ENCODE measurements around the gene LCP2. TPM values are rescaled to one million over a fixed set of nuclear protein-coding genes. Genes with fewer than 3 reads are reported as not detected.

LCP2 gene
- total and polyA plus RNA-seq, 2 of the 8 experiments (the other 6 are each of a cell fraction or from before 2014, with no cell fraction given) = 0.26 to 0.33 TPM

GRCh38 chr5:170294556-170294955 lies 3.0 kb downstream of the LCP2 start:
- no peak overlapping the region for H4K5ac ChIP-seq (ENCODE audit: insufficient read length, low read depth, low read length)
- H2BK5ac ChIP-seq (ENCODE audit: low read depth, low read length) = no peak overlapping the region
- H2BK15ac ChIP-seq (ENCODE audit: low read length) = no peak overlapping the region
- H3K23me2 ChIP-seq (ENCODE audit: low read depth, low read length) = no peaks in the 10 kb centered on the region
- DNase-seq (ENCODE audit: low read depth in 1 of 2, low spot score in 2 of 2) (no peak), FAIRE-seq (no peak)
- H3K9ac ChIP-seq (replicated peaks in 1 of 4; ENCODE audit: extremely low read depth in 1 of 4, low read depth in 3 of 4, low read length in 3 of 4) = no peak overlapping the region
- no peak overlapping the region for H4K91ac ChIP-seq (replicated peaks; ENCODE audit: insufficient read length, low read length)
- no peak overlapping the region for H4K8ac ChIP-seq (ENCODE audit: extremely low read depth, insufficient read depth, low read length)
- no peak overlapping the region for H2AK5ac ChIP-seq (ENCODE audit: low read depth, low read length)
- no peak overlapping the region for H2BK12ac ChIP-seq (ENCODE audit: low read depth, low read length)
- CTCF ChIA-PET (ENCODE audit: partially characterized antibody) = interaction anchor here (1.0 to 3.4 kb wide), 8 partner anchors 9 to 134 kb away, joined by 3 to 10 read pairs (median 3); no protein-coding TSS in a partner anchor
- H3K36me3 ChIP-seq (ENCODE audit: control insufficient read depth in 2 of 4, insufficient read depth in 4 of 4, low read length in 3 of 4) = no peaks in the 10 kb centered on the region
- peaks cover 9 to 10% of the 10 kb centered on the region in 2 experiments; a peak in 3 of 4 replicates for H3K9me3 ChIP-seq (ENCODE audit: insufficient read depth in 2 of 2, low read depth in 1 of 2, low read length in 1 of 2)
- no peaks in the 10 kb centered on the region for H3K79me2 ChIP-seq (ENCODE audit: control insufficient read depth in 1 of 2, insufficient read depth in 2 of 2, low read length in 2 of 2)
- POLR2A ChIA-PET (ENCODE audit: partially characterized antibody) = no interaction called here
- no peak overlapping the region for H2AFZ ChIP-seq (ENCODE audit: low read length)
- no peak overlapping the region for H2BK120ac ChIP-seq (replicated peaks; ENCODE audit: low read depth, low read length)
- no peak overlapping the region for H3K4me3 ChIP-seq (ENCODE audit: extremely low read depth in 1 of 4, insufficient read depth in 2 of 4, low read depth in 3 of 4, low read length in 4 of 4)
- H3K27me3 ChIP-seq (replicated peaks in 1 of 4; ENCODE audit: control insufficient read depth in 3 of 4, extremely low read depth in 1 of 4, insufficient read depth in 3 of 4, low read length in 3 of 4) = peaks cover 0 to 1% (median 0%) of the 10 kb centered on the region in 4 experiments; a peak in 2 of 7 replicates
- H3K14ac ChIP-seq (ENCODE audit: insufficient read length) = no peak overlapping the region
- peaks cover 0 to 3% (median 1%) of the 10 kb centered on the region in 4 experiments; a peak in 2 of 7 replicates for H3K4me1 ChIP-seq (replicated peaks in 1 of 4; ENCODE audit: control insufficient read depth in 3 of 4, insufficient read depth in 4 of 4, low read length in 3 of 4)
- no peak overlapping the region for H3K23ac ChIP-seq (ENCODE audit: insufficient read length)
- H3K18ac ChIP-seq (ENCODE audit: extremely low read depth, low read length) = no peak overlapping the region
- H3K27ac ChIP-seq (ENCODE audit: low read depth, low read length) = no peak overlapping the region
- H3K4ac ChIP-seq (replicated peaks; ENCODE audit: insufficient read length, low read depth, low read length) = no peak overlapping the region
- H2BK20ac ChIP-seq (ENCODE audit: low read length) = no peak overlapping the region
- H3K79me1 ChIP-seq (ENCODE audit: low read depth, low read length) = no peaks in the 10 kb centered on the region
- H3K4me2 ChIP-seq (ENCODE audit: insufficient read depth in 1 of 2, low read depth in 2 of 2, low read length in 2 of 2) = no peak overlapping the region
- no peak overlapping the region for H3K56ac ChIP-seq (replicated peaks; ENCODE audit: insufficient read length, low read depth, low read length)
- no peaks in the 10 kb centered on the region for H4K20me1 ChIP-seq (replicated peaks in 1 of 2; ENCODE audit: control insufficient read depth in 1 of 2, insufficient read depth in 2 of 2, low read length in 2 of 2)
- TF ChIP-seq SAP30 (IDR thresholded peaks at IDR 0.05; ENCODE audit: insufficient read depth, insufficient replicate concordance, low read length) = no peak
- no peak for TF ChIP-seq SIN3A (conservative IDR thresholded peaks at IDR 0.05 in 1 of 2, IDR thresholded peaks at IDR 0.05 in 1 of 2; ENCODE audit: low read depth in 1 of 2, low read length in 2 of 2)
- TF ChIP-seq RXRA (IDR thresholded peaks at IDR 0.05; ENCODE audit: insufficient read depth, low read depth, low read length) = no peak
- no peak for TF ChIP-seq SUZ12 (IDR thresholded peaks at IDR 0.05; ENCODE audit: low read length)
- TF ChIP-seq RAD21 (IDR thresholded peaks at IDR 0.05 in 1 of 2, conservative IDR thresholded peaks at IDR 0.05 in 1 of 2; ENCODE audit: low read depth in 2 of 2, low read length in 2 of 2) = no peak
- no peak for TF ChIP-seq CBX5 (IDR thresholded peaks at IDR 0.05; ENCODE audit: low read depth, low read length)
- TF ChIP-seq KDM1A (IDR thresholded peaks at IDR 0.05; ENCODE audit: borderline replicate concordance, low read length) = no peak
- TF ChIP-seq EP300 (IDR thresholded peaks at IDR 0.05; ENCODE audit: borderline replicate concordance in 1 of 2, low read depth in 2 of 2, low read length in 2 of 2) = no peak
- no peak for TF ChIP-seq BCL11A (IDR thresholded peaks at IDR 0.05; ENCODE audit: low read depth in 2 of 2, low read length in 2 of 2)
- no peak for TF ChIP-seq SIRT6 (IDR thresholded peaks at IDR 0.05; ENCODE audit: low read length)
- no peak for TF ChIP-seq MAX (IDR thresholded peaks at IDR 0.05)
- TF ChIP-seq ASH2L (IDR thresholded peaks at IDR 0.05; ENCODE audit: low read length) = no peak
- TF ChIP-seq SRF (IDR thresholded peaks at IDR 0.05; ENCODE audit: low read depth, low read length) = no peak
- TF ChIP-seq CTBP2 (IDR thresholded peaks at IDR 0.05; ENCODE audit: borderline replicate concordance, insufficient read depth, insufficient read length, low read length) = no peak

Data from H1 (cell line).